Breast epithelium (tissue), 3 donors: ENCODE data around the gene ERGIC3.

Experiments
- POLR2A ChIP-seq: fragments of 450-650 bp; IDR thresholded peaks from one replicate; pipeline ENCODE4 v1.6.1; 2016; ENCODE audit warnings: antibody characterized with exemption, mild to moderate bottlenecking, moderate library complexity
- POLR2AphosphoS5 ChIP-seq, 3 donors: sonication (generic); formaldehyde crosslinking; IDR thresholded peaks; one replicate each; pipeline ENCODE4 v1.6.1; 2017; ENCODE audit warnings: antibody characterized with exemption in 3 of 3
- TF ChIP-seq, protein P1 (sequence below), 3 donors: fragments of 450-650 bp; IDR thresholded peaks; one replicate each; pipeline ENCODE4 v1.5.1; 2016 to 2017; ENCODE audit warnings: antibody characterized with exemption in 3 of 3, mild to moderate bottlenecking in 3 of 3, moderate library complexity in 3 of 3

GRCh38 chr20:35497780-35498189, 44.1 kb upstream of the ERGIC3 start:
- TF ChIP-seq, protein P1, sequence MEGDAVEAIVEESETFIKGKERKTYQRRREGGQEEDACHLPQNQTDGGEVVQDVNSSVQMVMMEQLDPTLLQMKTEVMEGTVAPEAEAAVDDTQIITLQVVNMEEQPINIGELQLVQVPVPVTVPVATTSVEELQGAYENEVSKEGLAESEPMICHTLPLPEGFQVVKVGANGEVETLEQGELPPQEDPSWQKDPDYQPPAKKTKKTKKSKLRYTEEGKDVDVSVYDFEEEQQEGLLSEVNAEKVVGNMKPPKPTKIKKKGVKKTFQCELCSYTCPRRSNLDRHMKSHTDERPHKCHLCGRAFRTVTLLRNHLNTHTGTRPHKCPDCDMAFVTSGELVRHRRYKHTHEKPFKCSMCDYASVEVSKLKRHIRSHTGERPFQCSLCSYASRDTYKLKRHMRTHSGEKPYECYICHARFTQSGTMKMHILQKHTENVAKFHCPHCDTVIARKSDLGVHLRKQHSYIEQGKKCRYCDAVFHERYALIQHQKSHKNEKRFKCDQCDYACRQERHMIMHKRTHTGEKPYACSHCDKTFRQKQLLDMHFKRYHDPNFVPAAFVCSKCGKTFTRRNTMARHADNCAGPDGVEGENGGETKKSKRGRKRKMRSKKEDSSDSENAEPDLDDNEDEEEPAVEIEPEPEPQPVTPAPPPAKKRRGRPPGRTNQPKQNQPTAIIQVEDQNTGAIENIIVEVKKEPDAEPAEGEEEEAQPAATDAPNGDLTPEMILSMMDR (IDR thresholded peaks at IDR 0.05), result no peak
- no peak for TF ChIP-seq POLR2AphosphoS5 (IDR thresholded peaks at IDR 0.05)
- TF ChIP-seq POLR2A, result no peak
